ENCODE data around the gene FAR2. TPM values are rescaled to one million over a fixed set of nuclear protein-coding genes. Genes with fewer than 3 reads are reported as not detected.

The FAR2 gene
- total and polyA plus RNA-seq, 8 donors = 0.43 to 2.8 (median 1.1) TPM

DNA sequence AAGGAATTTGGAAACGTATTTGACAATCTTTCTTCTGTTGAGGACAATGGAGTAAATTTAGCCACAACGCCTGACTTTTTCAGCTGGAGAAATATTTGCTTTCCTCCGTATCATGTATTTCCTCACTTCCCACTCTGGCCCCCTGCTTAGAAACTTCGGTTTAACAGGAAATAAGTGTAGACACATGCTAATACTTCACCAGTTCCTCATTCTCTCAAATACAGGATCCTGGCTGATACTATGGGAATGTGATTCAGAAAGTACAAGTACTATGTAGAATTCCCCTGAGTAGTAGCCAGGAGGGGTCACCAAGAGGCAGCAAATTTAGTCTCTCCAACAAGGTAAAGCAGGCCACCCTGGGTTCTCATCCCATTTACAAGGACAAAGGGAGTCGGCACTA, 58.0 kb downstream of the FAR2 start:
- Histone ChIP-seq H3K9me3 (no peaks in the 10 kb centered on the region), H3K36me3 (no peaks in the 10 kb centered on the region), H3K27me3 (no peaks in the 10 kb centered on the region), H3K27ac (no peak overlapping the region), H3K4me1 (no peaks in the 10 kb centered on the region), H3K4me3 (no peak overlapping the region)
- DNase-seq (no peak), FAIRE-seq (no peak), ATAC-seq (peak in 2 of 4 donors; percentile 64 to 75)
- intact Hi-C loops (cut with DNase I) = no loop called here
- WGBS, 2 donors = 35 to 37% methylated on average over 5 of the region's 5 CpGs
- TF ChIP-seq, protein P1, sequence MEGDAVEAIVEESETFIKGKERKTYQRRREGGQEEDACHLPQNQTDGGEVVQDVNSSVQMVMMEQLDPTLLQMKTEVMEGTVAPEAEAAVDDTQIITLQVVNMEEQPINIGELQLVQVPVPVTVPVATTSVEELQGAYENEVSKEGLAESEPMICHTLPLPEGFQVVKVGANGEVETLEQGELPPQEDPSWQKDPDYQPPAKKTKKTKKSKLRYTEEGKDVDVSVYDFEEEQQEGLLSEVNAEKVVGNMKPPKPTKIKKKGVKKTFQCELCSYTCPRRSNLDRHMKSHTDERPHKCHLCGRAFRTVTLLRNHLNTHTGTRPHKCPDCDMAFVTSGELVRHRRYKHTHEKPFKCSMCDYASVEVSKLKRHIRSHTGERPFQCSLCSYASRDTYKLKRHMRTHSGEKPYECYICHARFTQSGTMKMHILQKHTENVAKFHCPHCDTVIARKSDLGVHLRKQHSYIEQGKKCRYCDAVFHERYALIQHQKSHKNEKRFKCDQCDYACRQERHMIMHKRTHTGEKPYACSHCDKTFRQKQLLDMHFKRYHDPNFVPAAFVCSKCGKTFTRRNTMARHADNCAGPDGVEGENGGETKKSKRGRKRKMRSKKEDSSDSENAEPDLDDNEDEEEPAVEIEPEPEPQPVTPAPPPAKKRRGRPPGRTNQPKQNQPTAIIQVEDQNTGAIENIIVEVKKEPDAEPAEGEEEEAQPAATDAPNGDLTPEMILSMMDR (IDR thresholded peaks at IDR 0.05) = no peak

DNA sequence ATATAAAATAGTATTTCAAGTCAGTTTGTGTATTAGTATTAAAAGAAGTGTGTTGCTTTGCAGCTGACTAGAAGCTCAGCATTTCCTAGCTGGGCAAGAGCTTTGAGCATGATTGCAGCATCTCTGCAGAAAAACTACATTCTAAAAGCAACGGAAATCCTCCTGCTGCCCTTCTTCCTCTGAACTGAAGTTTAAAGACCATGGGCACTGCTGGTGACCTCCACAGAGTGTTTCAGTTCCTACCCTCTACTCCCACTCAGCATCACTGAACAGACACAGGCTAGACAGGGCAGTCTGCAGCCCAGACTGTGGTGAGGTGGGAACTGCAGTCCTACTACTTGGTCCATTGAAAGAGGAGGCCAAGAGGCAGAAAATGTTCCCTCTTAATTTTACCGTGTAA, 59.0 kb downstream of the FAR2 start:
- DNase-seq (peak in 1 of 6 donors; percentile 15), ATAC-seq (peak in 2 of 4 donors; percentile 43 to 85), FAIRE-seq (no peak)
- Histone ChIP-seq H3K27me3 (no peaks in the 10 kb centered on the region), H3K4me3 (no peak overlapping the region), H3K36me3 (no peaks in the 10 kb centered on the region), H3K27ac (no peak overlapping the region), H3K4me1 (no peaks in the 10 kb centered on the region), H3K9me3 (no peaks in the 10 kb centered on the region)
- 72 to 83% methylated on average over 2 of the region's 2 CpGs for WGBS, 2 donors
- TF ChIP-seq, protein P1 (IDR thresholded peaks at IDR 0.05) = no peak
- intact Hi-C loops (cut with DNase I) = no loop called here

- no peak for ATAC-seq
- Histone ChIP-seq H3K27ac (no peak overlapping the region), H3K9me3 (no peaks in the 10 kb centered on the region), H3K36me3 (no peaks in the 10 kb centered on the region), H3K4me3 (no peak overlapping the region), H3K4me1 (no peaks in the 10 kb centered on the region), H3K27me3 (no peaks in the 10 kb centered on the region)
- FAIRE-seq = peak; percentile 41
- intact Hi-C loops (cut with DNase I) = no loop called here
- TF ChIP-seq, protein P1 (IDR thresholded peaks at IDR 0.05) = no peak
- WGBS, 2 donors = 31 to 35% methylated on average over 3 of the region's 3 CpGs
- DNase-seq = no peak
Measured at GRCh38 chr12:29208936-29209701, 60.0 kb downstream of the FAR2 start.

- Histone ChIP-seq H3K36me3 (no peaks in the 10 kb centered on the region), H3K27ac (no peak overlapping the region), H3K4me3 (no peak overlapping the region), H3K4me1 (no peaks in the 10 kb centered on the region), H3K9me3 (no peaks in the 10 kb centered on the region), H3K27me3 (no peaks in the 10 kb centered on the region)
- ATAC-seq (no peak), DNase-seq (no peak), FAIRE-seq (no peak)
- 65% methylated on average over 2 of the region's 2 CpGs for WGBS, 2 donors
- TF ChIP-seq, protein P1 (IDR thresholded peaks at IDR 0.05) = no peak
- intact Hi-C loops (cut with DNase I) = no loop called here
Measured at GRCh38 chr12:29211696-29212095, 62.6 kb downstream of the FAR2 start.

DNA sequence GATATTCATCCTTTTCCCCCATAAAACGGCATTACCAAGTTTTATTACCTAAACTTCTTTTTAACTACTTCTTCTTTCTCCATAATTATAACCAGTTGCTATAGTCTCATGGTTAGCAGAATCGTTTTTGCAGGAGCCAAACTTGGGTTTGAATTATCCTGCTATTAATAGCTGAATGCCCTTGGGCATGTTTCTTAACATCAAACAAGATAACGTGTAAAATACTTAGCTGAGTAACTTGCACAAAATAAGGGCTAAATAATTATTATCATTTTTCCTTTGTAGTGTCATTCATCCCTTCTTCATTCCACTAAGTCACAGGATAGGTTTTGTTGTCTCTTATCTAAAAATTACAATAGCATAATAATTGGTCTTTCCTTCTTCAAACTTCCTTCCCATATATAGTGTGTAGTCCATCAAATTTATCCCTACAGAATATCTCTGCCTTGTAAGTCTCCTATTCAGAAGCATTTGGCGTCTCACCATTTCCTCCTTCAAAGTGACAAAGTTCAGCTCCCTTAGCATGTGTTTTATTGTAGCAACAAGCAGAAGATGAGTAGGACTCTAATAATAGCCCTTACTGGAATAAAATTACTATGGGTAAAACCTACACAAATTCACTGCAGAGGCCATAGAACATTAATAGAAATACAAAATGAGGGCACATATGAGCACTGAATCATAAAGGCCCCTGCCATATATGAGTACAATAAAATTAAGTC, 63.8 kb downstream of the FAR2 start:
- ATAC-seq (no peak), FAIRE-seq (peak; percentile 41), DNase-seq (no peak)
- intact Hi-C loops (cut with DNase I) = no loop called here
- TF ChIP-seq, protein P1 (IDR thresholded peaks at IDR 0.05) = no peak
- no peaks in the 10 kb centered on the region for H3K27me3 ChIP-seq
- 41 to 50% methylated on average over 4 of the region's 4 CpGs for WGBS, 2 donors
- no peaks in the 10 kb centered on the region for H3K4me1 ChIP-seq
- H3K9me3 ChIP-seq = no peaks in the 10 kb centered on the region
- no peak overlapping the region for H3K4me3 ChIP-seq
- H3K27ac ChIP-seq = no peak overlapping the region
- no peaks in the 10 kb centered on the region for H3K36me3 ChIP-seq

All from pancreas (tissue), 10 donors.